Thymus (tissue), 11 donors: ENCODE measurements around the gene WDR82. TPM values are rescaled to one million over a fixed set of nuclear protein-coding genes. Genes with fewer than 3 reads are reported as not detected.

ENCODE experiments used
- DNase-seq, 9 donors: peaks; one replicate each; pipeline ENCODE4 v3.0.0-alpha.2; 2013; ENCODE audit warnings: low spot score in 9 of 9, low read depth in 6 of 9, missing footprints in 1 of 9
- H3K27ac ChIP-seq, 2 donors: one replicate each; pipeline ENCODE4 v1.5.1; 2013; ENCODE audit warnings: control low read depth in 1 of 2, low read depth in 1 of 2, low read length in 1 of 2, mild to moderate bottlenecking in 1 of 2, moderate library complexity in 1 of 2
- H3K27me3 ChIP-seq, 2 donors: one replicate each; pipeline ENCODE4 v1.5.1; 2013; ENCODE audit warnings: low read length in 1 of 2; ENCODE audit not compliant: control insufficient read depth in 2 of 2, insufficient read depth in 1 of 2
- H3K36me3 ChIP-seq, 2 donors: one replicate each; pipeline ENCODE4 v1.5.1; 2013; ENCODE audit warnings: low read length in 1 of 2, mild to moderate bottlenecking in 1 of 2, moderate library complexity in 1 of 2; ENCODE audit not compliant: control insufficient read depth in 2 of 2, insufficient read depth in 2 of 2
- H3K4me1 ChIP-seq, 2 donors: one replicate each; pipeline ENCODE4 v1.5.1; 2013; ENCODE audit warnings: low read length in 2 of 2; ENCODE audit not compliant: control insufficient read depth in 2 of 2, insufficient read depth in 2 of 2
- H3K4me3 ChIP-seq, 2 donors: one replicate each; pipeline ENCODE4 v1.5.1; 2013; ENCODE audit warnings: low read length in 2 of 2, control low read depth in 1 of 2, mild to moderate bottlenecking in 1 of 2
- H3K9me3 ChIP-seq, 2 donors: one replicate each; pipeline ENCODE4 v1.5.1; 2013; ENCODE audit warnings: low read length in 1 of 2, mild to moderate bottlenecking in 1 of 2; ENCODE audit not compliant: control insufficient read depth in 2 of 2, insufficient read depth in 1 of 2
- WGBS: extraction: QIAGEN DNeasy Blood & Tissue Kit; methylation state at CpG from one replicate; pipeline ENCODE4 v1.1.7; 2013; 5-methylcytosine and 5-hydroxymethylcytosine counted together
- polyA plus RNA-seq: library from polyadenylated mRNA; stranded (reverse); fragments of 200-250 nt; gene quantifications from one replicate; pipeline ENCODE4 v1.2.3, GENCODE V29; 2013
- total RNA-seq: library from RNA; stranded (reverse); fragments of 120-200 nt; gene quantifications from one replicate; pipeline ENCODE4 v1.2.4, GENCODE V29; 2013
- donor health status: healthy.

Gene WDR82
- total and polyA plus RNA-seq, 2 donors: 47.4 to 60.5 TPM

- peak overlapping the region in 1 of 2 donors; percentile 33 for H3K27ac ChIP-seq
- H3K9me3 ChIP-seq: peaks cover 0 to 14% of the 10 kb centered on the region in 2 donors
- DNase-seq: no peak
- no peak overlapping the region for H3K4me3 ChIP-seq
- no peaks in the 10 kb centered on the region for H3K27me3 ChIP-seq
- H3K36me3 ChIP-seq: peaks cover 58 to 69% of the 10 kb centered on the region in 2 donors
- H3K4me1 ChIP-seq: peaks cover 47 to 79% of the 10 kb centered on the region in 2 donors
- 96% methylated on average over 10 of the region's 10 CpGs for WGBS
Measured at GRCh38 chr3:52228266-52228665, 50.2 kb downstream of the WDR82 start.

GRCh38 chr3:52227766-52228165, 50.7 kb downstream of the WDR82 start:
- Histone ChIP-seq H3K4me3 (no peak overlapping the region), H3K4me1 (peaks cover 50 to 79% of the 10 kb centered on the region in 2 donors), H3K27ac (peak overlapping the region in 1 of 2 donors; percentile 94), H3K9me3 (peaks cover 0 to 14% of the 10 kb centered on the region in 2 donors), H3K27me3 (no peaks in the 10 kb centered on the region), H3K36me3 (peaks cover 54 to 70% of the 10 kb centered on the region in 2 donors)
- no peak for DNase-seq
- WGBS: 96% methylated on average over 7 of the region's 7 CpGs

- WGBS: 79% methylated on average over 4 of the region's 4 CpGs
- Histone ChIP-seq H3K9me3 (peaks cover 0 to 19% of the 10 kb centered on the region in 2 donors), H3K27me3 (no peaks in the 10 kb centered on the region), H3K36me3 (peaks cover 54 to 71% of the 10 kb centered on the region in 2 donors), H3K27ac (peak overlapping the region in 1 of 2 donors; percentile 94), H3K4me1 (peaks cover 54 to 80% of the 10 kb centered on the region in 2 donors), H3K4me3 (no peak overlapping the region)
- DNase-seq: peak in 1 of 9 donors; percentile 61
Measured at GRCh38 chr3:52227117-52227516, 51.3 kb downstream of the WDR82 start.

- H3K27me3 ChIP-seq: no peaks in the 10 kb centered on the region
- H3K4me3 ChIP-seq: no peak overlapping the region
- peaks cover 0 to 26% of the 10 kb centered on the region in 2 donors for H3K9me3 ChIP-seq
- no peak for DNase-seq
- H3K4me1 ChIP-seq: peaks cover 52 to 80% of the 10 kb centered on the region in 2 donors
- WGBS: 49% methylated on average over 5 of the region's 5 CpGs
- peaks cover 51 to 69% of the 10 kb centered on the region in 2 donors for H3K36me3 ChIP-seq
- peak overlapping the region; percentile 77 to 94 for H3K27ac ChIP-seq
Measured at GRCh38 chr3:52226229-52226817, 52.1 kb downstream of the WDR82 start.

- WGBS: 11% methylated on average over 9 of the region's 9 CpGs
- no peaks in the 10 kb centered on the region for H3K27me3 ChIP-seq
- peaks cover 56 to 83% of the 10 kb centered on the region in 2 donors for H3K4me1 ChIP-seq
- H3K36me3 ChIP-seq: peaks cover 44 to 69% of the 10 kb centered on the region in 2 donors
- peak in 7 of 9 donors; percentile 57 to 93 (median 82) for DNase-seq
- H3K9me3 ChIP-seq: peaks cover 0 to 26% of the 10 kb centered on the region in 2 donors
- peak within 1 kb of the TSS in 1 of 2 donors; percentile 46 for H3K4me3 ChIP-seq
- H3K27ac ChIP-seq: peak within 1 kb of the TSS; percentile 82 to 94
Measured at GRCh38 chr3:52225452-52226228, 52.8 kb downstream of the WDR82 start, which contains the start of gene TLR9. Gene TLR9, minus strand, starts transcription at chr3:52225645. Its CDS starts 116 bp downstream, at chr3:52225529.

GRCh38 chr3:52223449-52224408, 54.7 kb downstream of the WDR82 start:
- WGBS: 98% methylated on average over 32 of the region's 32 CpGs
- Histone ChIP-seq H3K4me1 (peaks cover 57 to 99% of the 10 kb centered on the region in 2 donors), H3K9me3 (peaks cover 0 to 26% of the 10 kb centered on the region in 2 donors), H3K27me3 (no peaks in the 10 kb centered on the region), H3K4me3 (peak overlapping the region in 1 of 2 donors; percentile 40), H3K27ac (peak overlapping the region; percentile 82 to 94), H3K36me3 (peaks cover 25 to 56% of the 10 kb centered on the region in 2 donors)
- DNase-seq: no peak

GRCh38 chr3:52222319-52223221, 55.9 kb downstream of the WDR82 start:
- Histone ChIP-seq H3K36me3 (peaks cover 14 to 45% of the 10 kb centered on the region in 2 donors), H3K4me3 (peak overlapping the region in 1 of 2 donors; percentile 23), H3K4me1 (peaks cover 68 to 99% of the 10 kb centered on the region in 2 donors)

More at GRCh38 chr3:52222319-52223221, 55.9 kb downstream of the WDR82 start:
- DNase-seq: no peak
- Histone ChIP-seq H3K27me3 (no peaks in the 10 kb centered on the region), H3K9me3 (peaks cover 0 to 26% of the 10 kb centered on the region in 2 donors), H3K27ac (peak overlapping the region; percentile 77 to 87)
- 94% methylated on average over 41 of the region's 41 CpGs for WGBS
